Progenitor cell of endocrine pancreas (in vitro differentiated cells): ENCODE measurements around the gene HAPLN2. TPM values are rescaled to one million over a fixed set of nuclear protein-coding genes. Genes with fewer than 3 reads are reported as not detected.

Source experiments
- DNase-seq: peaks from one replicate; pipeline ENCODE4 v3.0.0; 2021; ENCODE audit warnings: low spot score; ENCODE audit not compliant: unreplicated experiment
- H3K27ac Mint-ChIP-seq: 2 replicates; pipeline ENCODE4 v1.8.0; 2021; ENCODE audit warnings: mild to moderate bottlenecking, moderate library complexity, mixed read lengths
- H3K27me3 Mint-ChIP-seq: 2 replicates; pipeline ENCODE4 v1.8.0; 2021; ENCODE audit warnings: mixed read lengths
- H3K36me3 Mint-ChIP-seq: 2 replicates; pipeline ENCODE4 v1.8.0; 2022; ENCODE audit warnings: mixed read lengths; ENCODE audit not compliant: insufficient read depth
- H3K4me1 Mint-ChIP-seq: 2 replicates; pipeline ENCODE4 v1.8.0; 2021; ENCODE audit warnings: low read depth, mixed read lengths
- H3K4me3 Mint-ChIP-seq: 2 replicates; pipeline ENCODE4 v1.8.0; 2021; ENCODE audit warnings: low read depth, mild to moderate bottlenecking, moderate library complexity, mixed read lengths
- H3K9me3 Mint-ChIP-seq: 2 replicates; pipeline ENCODE4 v1.8.0; 2021; ENCODE audit warnings: low read depth, mixed read lengths
- total RNA-seq: library from RNA; stranded (reverse); gene quantifications from 2 replicates; pipeline ENCODE4 v1.2.1, GENCODE V29; 2021
- TF ChIP-seq, protein P1 (sequence below): fragments of 200-600 bp; sonication (generic); IDR thresholded peaks from one replicate; pipeline ENCODE4 v1.5.0; 2021; ENCODE audit warnings: antibody characterized with exemption, mild to moderate bottlenecking; ENCODE audit not compliant: unreplicated experiment

The HAPLN2 gene
- total RNA-seq, 1 donor from 2014 or later = 0.38 TPM

DNA sequence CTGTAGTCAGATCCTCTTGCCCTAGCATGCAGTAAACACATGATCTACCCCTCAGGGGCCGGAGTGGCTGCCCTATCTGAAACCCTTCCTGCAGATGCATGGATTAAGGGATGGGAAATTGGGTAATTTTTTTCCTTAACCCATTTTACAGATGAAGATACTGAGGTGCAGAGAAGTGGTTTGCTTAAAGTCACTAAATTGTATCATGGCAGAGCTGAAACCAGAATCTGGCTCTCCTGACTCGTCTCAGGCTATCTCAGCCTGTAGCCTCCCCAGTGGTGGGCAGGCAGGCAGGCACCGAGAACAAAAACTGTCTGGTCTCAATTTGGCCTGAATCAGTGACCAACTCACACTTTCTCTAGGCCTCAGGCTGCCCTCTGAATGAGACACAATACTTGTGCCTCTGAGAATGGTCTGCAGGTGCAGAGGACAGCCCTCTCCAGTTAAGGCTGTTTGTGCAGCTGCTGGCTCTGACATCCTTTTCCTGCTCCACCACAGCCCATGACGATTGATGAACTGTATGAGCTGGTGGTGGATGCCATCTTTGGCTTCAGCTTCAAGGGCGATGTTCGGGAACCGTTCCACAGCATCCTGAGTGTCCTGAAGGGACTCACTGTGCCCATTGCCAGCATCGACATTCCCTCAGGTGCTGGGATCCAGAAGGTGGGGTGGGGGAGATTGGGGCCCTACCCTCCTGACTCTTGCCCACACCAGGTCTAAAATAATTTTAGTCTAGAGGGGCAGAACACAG lies 26.1 kb upstream of the HAPLN2 start:
- Mint-ChIP-seq H3K27ac (no peak overlapping the region), H3K9me3 (no peaks in the 10 kb centered on the region), H3K4me1 (peaks cover 4% of the 10 kb centered on the region), H3K4me3 (peak overlapping the region; percentile 85), H3K27me3 (no peaks in the 10 kb centered on the region), H3K36me3 (peaks cover 10% of the 10 kb centered on the region)
- DNase-seq = no peak
- TF ChIP-seq, protein P1, sequence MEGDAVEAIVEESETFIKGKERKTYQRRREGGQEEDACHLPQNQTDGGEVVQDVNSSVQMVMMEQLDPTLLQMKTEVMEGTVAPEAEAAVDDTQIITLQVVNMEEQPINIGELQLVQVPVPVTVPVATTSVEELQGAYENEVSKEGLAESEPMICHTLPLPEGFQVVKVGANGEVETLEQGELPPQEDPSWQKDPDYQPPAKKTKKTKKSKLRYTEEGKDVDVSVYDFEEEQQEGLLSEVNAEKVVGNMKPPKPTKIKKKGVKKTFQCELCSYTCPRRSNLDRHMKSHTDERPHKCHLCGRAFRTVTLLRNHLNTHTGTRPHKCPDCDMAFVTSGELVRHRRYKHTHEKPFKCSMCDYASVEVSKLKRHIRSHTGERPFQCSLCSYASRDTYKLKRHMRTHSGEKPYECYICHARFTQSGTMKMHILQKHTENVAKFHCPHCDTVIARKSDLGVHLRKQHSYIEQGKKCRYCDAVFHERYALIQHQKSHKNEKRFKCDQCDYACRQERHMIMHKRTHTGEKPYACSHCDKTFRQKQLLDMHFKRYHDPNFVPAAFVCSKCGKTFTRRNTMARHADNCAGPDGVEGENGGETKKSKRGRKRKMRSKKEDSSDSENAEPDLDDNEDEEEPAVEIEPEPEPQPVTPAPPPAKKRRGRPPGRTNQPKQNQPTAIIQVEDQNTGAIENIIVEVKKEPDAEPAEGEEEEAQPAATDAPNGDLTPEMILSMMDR = no peak

DNA sequence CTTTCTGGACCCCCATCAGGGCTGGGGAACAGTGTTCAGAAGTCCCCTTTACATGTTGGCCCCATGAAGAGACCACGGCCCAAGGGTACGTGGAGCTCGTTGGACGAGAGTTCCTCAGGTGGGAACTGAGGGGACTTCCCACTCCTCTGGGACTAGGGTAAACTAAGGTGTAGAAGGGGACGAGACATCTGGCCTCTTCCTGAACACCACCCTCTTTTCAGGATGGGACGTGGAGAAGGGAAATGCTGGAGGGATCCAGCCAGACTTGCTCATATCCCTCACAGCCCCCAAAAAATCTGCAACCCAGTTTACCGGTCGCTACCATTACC lies 25.6 kb upstream of the HAPLN2 start:
- Mint-ChIP-seq H3K4me3 (no peak overlapping the region), H3K27ac (no peak overlapping the region), H3K4me1 (peaks cover 4% of the 10 kb centered on the region), H3K9me3 (no peaks in the 10 kb centered on the region), H3K27me3 (no peaks in the 10 kb centered on the region), H3K36me3 (peaks cover 13% of the 10 kb centered on the region)
- no peak for DNase-seq
- TF ChIP-seq, protein P1 = no peak

DNA sequence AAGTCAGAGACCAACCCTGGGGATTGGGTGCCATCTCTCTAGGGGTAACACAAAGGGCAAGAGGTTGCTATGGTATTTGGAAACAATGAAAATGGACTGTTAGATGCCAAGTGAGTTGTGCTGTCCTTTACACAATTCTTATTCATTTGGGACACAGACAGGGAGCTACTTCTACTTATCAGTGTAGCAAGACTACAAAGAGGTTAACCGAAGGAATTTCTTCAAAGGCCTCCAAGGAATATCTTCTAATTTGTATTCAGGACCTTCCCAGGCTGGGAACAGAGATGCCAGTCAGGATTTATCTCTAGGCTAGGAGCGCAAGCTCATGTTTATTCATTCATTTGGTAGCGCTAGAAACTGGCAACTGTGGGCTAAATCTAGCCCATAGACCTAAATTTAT lies 25.0 kb upstream of the HAPLN2 start:
- TF ChIP-seq, protein P1 = no peak
- Mint-ChIP-seq H3K4me1 (peaks cover 4% of the 10 kb centered on the region), H3K36me3 (peaks cover 13% of the 10 kb centered on the region), H3K27me3 (no peaks in the 10 kb centered on the region), H3K9me3 (no peaks in the 10 kb centered on the region), H3K27ac (no peak overlapping the region), H3K4me3 (no peak overlapping the region)
- no peak for DNase-seq

DNA sequence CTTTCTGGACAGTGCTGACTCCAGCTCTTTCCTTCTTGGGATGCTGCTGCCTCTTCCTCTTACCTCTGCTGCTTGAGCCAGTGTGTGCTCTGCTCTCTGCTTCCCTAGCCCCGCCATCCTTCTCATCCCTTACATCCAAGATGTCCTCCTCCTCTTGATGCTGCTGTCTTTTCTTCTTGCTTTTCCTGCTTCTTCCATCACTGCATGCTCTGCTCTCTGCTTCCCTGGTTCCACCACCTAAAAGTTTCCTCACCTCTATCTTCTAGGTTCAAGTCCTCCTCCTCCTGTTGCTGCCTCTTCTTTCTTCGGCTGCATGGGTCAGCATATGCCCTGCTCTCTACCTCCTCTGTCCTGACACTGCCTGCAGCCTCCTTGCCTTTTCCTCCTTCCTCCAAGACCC lies 24.2 kb upstream of the HAPLN2 start:
- Mint-ChIP-seq H3K27me3 (no peaks in the 10 kb centered on the region), H3K9me3 (no peaks in the 10 kb centered on the region), H3K27ac (peak overlapping the region; percentile 15), H3K4me3 (no peak overlapping the region), H3K4me1 (peaks cover 4% of the 10 kb centered on the region), H3K36me3 (peaks cover 13% of the 10 kb centered on the region)
- TF ChIP-seq, protein P1 = no peak
- DNase-seq = no peak

DNA sequence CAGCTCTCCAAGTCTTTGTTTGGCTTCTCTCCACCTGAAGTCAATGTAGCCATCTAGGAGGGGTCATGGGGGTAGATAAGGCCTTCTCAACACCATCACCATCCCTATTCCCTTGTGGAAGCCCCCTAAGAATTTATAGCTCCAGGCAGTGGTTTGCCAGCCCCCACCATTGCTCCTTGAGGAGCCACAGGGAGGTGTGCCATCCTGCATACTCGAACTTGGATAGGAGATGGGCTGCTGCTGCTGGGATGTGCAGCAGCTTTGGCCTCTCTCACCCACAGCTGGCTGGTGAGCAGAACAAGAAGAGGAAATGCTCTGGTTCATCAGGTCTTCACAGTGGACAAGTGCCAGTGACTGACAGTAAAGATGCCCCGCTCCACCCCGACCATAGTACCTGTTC lies 22.8 kb upstream of the HAPLN2 start:
- Mint-ChIP-seq H3K4me3 (no peak overlapping the region), H3K27me3 (no peaks in the 10 kb centered on the region), H3K27ac (no peak overlapping the region), H3K9me3 (no peaks in the 10 kb centered on the region), H3K4me1 (peaks cover 7% of the 10 kb centered on the region), H3K36me3 (peaks cover 13% of the 10 kb centered on the region)
- no peak for DNase-seq
- TF ChIP-seq, protein P1 = no peak
